Activated naive CD4-positive, alpha-beta T cell treated with anti-CD3 and anti-CD28 coated beads, Interleukin-2, amount 50 U/mL, for 72 hours (primary cell): ENCODE results near the gene SERTAD1. TPM values are rescaled to one million over a fixed set of nuclear protein-coding genes. Genes with fewer than 3 reads are reported as not detected.
"Not testable (repeated sequence)": the region's sequence is repeated elsewhere in the genome, so short reads cannot be mapped to it uniquely, and the experiment has no call there.

Experiments used
- ATAC-seq, 2 donors: fragments of 150-1000 bp; cut with Tn5 transposase; 2 replicates each; pipeline ENCODE4 v1.10.0; 2021; ENCODE audit warnings: mild to moderate bottlenecking in 2 of 2, moderate library complexity in 2 of 2
- DNase-seq, 2 donors: peaks; one replicate each; pipeline ENCODE4 v3.0.0; 2021 to 2022; ENCODE audit warnings: low spot score in 2 of 2
- H3K27ac Mint-ChIP-seq, 2 donors: one replicate each; pipeline ENCODE4 v1.8.0; 2022; ENCODE audit warnings: mild to moderate bottlenecking in 2 of 2, mixed read lengths in 2 of 2
- H3K36me3 Mint-ChIP-seq, 2 donors: one replicate each; pipeline ENCODE4 v1.8.0; 2022; ENCODE audit warnings: mixed read lengths in 2 of 2
- H3K9me3 Mint-ChIP-seq, 2 donors: one replicate each; pipeline ENCODE4 v1.8.0; 2022; ENCODE audit warnings: mixed read lengths in 2 of 2
- total RNA-seq, 2 donors: library from RNA; stranded (reverse); gene quantifications; one replicate each; pipeline ENCODE4 v1.2.3, GENCODE V29; 2022

The SERTAD1 gene
- total RNA-seq, 2 donors from 2014 or later = 13.8 to 17.9 TPM

- Mint-ChIP-seq H3K36me3 (peaks cover 0 to 7% of the 10 kb centered on the region in 2 donors), H3K9me3 (no peaks in the 10 kb centered on the region), H3K27ac (peak overlapping the region; percentile 95 to 99)
- ATAC-seq (peak; percentile 90 to 95), DNase-seq (peak; percentile 48 to 65)
Measured at GRCh38 chr19:40433391-40434216, 7.8 kb upstream of the SERTAD1 start.

- peak overlapping the region; percentile 95 to 99 for H3K27ac Mint-ChIP-seq
- H3K36me3 Mint-ChIP-seq = not testable (repeated sequence)
Measured at GRCh38 chr19:40432760-40433159, 7.0 kb upstream of the SERTAD1 start.

GRCh38 chr19:40431698-40432097, 5.9 kb upstream of the SERTAD1 start:
- peaks cover 0 to 7% of the 10 kb centered on the region in 2 donors for H3K36me3 Mint-ChIP-seq
- no peak overlapping the region for H3K27ac Mint-ChIP-seq

More at GRCh38 chr19:40432760-40433159, 7.0 kb upstream of the SERTAD1 start:
- H3K9me3 Mint-ChIP-seq, DNase-seq, ATAC-seq: not testable (repeated sequence)

DNA sequence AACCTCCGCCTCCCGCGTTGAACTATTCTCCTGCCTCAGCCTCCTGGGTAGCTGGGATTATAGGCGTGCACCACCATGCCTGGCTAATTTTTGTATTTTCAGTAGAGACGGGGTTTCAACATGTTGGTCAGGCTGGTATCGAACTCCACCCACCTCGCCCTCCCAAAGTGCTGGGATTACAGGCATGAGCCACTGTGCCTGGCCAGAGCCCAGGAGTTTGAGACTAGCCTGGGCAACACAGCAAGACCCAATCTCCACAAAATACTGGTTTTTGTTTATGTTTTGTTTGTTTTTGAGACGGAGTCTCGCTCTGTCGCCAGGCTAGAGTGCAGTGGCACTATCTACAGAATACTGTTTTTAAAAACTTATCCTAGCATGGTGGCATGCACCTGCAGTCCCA, 4.5 kb upstream of the SERTAD1 start:
- not testable (repeated sequence) for ATAC-seq, H3K36me3 Mint-ChIP-seq, H3K9me3 Mint-ChIP-seq, DNase-seq, H3K27ac Mint-ChIP-seq

More at GRCh38 chr19:40431698-40432097, 5.9 kb upstream of the SERTAD1 start:
- no peak for DNase-seq
- no peak for ATAC-seq
- no peaks in the 10 kb centered on the region for H3K9me3 Mint-ChIP-seq

DNA sequence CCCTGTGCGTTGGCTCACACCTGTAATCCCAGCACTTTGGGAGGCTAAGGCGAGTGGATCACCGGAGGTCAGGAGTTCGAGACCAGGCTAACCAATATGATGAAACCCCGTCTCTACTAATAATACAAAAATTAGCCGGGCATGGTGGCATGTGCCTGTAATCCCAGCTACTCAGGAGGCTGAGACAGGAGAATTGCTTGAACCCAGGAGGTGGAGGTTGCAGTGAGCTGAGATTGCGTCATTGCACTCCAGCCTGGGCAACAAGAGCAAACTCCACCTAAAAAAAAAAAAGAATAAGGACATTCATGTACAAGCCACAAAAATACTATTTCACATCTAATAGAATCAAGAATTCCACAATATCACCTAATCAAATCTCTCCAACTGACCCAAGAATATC, 2.4 kb upstream of the SERTAD1 start:
- ATAC-seq, H3K27ac Mint-ChIP-seq, DNase-seq, H3K9me3 Mint-ChIP-seq: not testable (repeated sequence)
- H3K36me3 Mint-ChIP-seq = peaks cover 9 to 12% of the 10 kb centered on the region in 2 donors

DNA sequence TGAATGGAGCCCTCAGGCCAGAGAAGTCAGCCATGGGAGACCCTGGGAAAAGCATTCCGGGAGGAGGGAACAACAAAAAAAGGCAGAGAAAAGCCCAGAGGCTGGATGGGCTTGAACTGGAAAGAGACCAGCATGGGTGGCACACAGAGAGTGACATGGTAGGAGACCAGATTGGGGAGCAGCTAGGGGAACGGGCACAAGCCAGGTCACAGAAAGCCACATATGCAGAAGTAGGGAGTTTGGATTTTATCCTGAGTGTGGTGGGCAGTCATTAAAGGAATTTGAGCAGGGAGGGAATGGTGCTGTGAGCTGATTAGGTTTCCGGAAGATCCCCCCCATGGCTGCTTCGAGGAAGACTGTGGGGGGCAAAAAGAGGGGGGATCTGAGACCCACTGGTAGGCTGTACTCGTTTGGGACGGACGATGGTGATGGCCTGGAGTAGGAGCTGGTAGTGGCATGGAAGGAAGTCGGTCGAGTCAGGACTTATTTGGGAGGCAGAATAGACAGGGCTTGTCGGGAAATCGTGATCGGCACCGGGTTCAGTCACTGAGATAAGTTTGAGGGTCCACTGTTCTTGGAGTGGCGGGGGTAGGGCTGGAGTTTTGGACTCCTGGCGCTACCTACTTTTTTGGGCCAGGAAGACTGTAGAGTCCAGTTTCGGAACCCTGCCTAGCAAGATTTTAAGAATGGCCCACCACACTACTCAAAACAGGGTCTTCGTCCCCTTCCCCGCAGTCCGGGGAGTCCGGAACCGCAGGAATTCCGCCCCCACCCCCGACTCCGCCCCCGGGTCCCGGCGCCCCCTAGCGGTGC, 949 bp downstream of the SERTAD1 start:
- H3K9me3 Mint-ChIP-seq = no peaks in the 10 kb centered on the region
- no peak for ATAC-seq

DNA sequence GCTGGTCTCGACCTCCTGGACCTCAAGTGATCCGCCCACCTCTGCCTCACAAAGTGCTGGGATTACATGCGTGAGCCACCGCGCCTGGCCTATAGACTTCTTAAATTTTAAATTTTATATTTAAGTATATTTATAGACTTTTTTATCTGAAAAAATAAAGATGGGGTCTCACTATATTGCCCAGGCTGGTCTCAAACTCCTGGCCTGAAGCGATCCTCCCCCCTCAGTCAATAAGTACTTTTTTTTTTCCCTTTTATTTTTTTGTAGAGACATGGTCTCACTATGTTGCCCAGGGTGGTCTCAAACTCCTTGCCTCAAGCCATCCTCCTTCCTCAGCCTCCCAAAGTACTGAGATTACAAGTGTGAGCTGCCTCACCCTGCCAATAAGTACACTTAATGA, 1.9 kb downstream of the SERTAD1 start:
- Mint-ChIP-seq H3K36me3 (peaks cover 14 to 20% of the 10 kb centered on the region in 2 donors), H3K27ac (peak overlapping the region; percentile 73 to 95), H3K9me3 (no peaks in the 10 kb centered on the region)
- no peak for DNase-seq
- no peak for ATAC-seq

More for the DNA sequence above, 949 bp downstream of the SERTAD1 start:
- H3K36me3 Mint-ChIP-seq = peaks cover 14 to 20% of the 10 kb centered on the region in 2 donors
- DNase-seq = peak in 1 of 2 donors; percentile 15
- peak overlapping the region; percentile 95 for H3K27ac Mint-ChIP-seq

- ATAC-seq (no peak), DNase-seq (peak in 1 of 2 donors; percentile 60)
- Mint-ChIP-seq H3K27ac (peak overlapping the region; percentile 93 to 97), H3K36me3 (peaks cover 14 to 20% of the 10 kb centered on the region in 2 donors), H3K9me3 (no peaks in the 10 kb centered on the region)
Measured at GRCh38 chr19:40422748-40423566, 2.8 kb downstream of the SERTAD1 start.

DNA sequence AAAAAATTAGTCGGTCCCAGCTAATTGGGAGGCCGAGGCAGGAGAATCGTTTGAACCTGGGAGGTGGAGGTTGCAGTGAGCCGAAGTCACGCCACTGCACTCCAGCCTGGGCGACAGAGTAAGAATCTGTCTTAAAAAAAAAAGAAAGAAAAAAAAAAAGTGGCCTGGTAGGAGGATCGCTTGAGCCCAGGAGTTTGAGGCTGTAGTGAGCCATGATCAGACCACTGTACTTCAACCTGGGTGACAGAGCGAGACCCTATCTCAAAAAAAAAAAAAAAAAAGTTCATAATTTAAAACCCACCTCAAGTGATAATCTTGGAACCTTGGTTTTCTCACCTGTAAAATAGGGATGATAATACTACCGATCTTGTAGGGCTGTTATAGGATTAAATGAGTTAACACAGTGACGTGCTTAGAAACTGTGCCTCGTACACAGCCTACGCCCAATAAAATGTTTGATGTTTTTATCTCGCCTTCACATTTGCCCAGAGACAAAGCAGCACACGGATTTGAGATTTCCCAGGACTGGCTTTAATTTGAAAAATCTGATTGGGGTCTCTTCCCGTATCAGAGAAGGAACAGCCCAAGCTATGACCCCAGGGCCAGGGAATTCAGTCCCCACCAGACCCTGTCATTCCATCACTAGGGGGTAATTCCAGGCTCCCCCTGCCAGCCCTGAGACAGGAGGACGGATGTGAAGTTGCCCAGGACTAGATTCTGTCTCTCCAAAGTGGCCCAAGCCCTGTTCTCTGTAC, 3.6 kb downstream of the SERTAD1 start:
- Mint-ChIP-seq H3K36me3 (peaks cover 14 to 20% of the 10 kb centered on the region in 2 donors), H3K9me3 (no peaks in the 10 kb centered on the region), H3K27ac (peak overlapping the region; percentile 93 to 97)
- no peak for ATAC-seq
- no peak for DNase-seq

DNA sequence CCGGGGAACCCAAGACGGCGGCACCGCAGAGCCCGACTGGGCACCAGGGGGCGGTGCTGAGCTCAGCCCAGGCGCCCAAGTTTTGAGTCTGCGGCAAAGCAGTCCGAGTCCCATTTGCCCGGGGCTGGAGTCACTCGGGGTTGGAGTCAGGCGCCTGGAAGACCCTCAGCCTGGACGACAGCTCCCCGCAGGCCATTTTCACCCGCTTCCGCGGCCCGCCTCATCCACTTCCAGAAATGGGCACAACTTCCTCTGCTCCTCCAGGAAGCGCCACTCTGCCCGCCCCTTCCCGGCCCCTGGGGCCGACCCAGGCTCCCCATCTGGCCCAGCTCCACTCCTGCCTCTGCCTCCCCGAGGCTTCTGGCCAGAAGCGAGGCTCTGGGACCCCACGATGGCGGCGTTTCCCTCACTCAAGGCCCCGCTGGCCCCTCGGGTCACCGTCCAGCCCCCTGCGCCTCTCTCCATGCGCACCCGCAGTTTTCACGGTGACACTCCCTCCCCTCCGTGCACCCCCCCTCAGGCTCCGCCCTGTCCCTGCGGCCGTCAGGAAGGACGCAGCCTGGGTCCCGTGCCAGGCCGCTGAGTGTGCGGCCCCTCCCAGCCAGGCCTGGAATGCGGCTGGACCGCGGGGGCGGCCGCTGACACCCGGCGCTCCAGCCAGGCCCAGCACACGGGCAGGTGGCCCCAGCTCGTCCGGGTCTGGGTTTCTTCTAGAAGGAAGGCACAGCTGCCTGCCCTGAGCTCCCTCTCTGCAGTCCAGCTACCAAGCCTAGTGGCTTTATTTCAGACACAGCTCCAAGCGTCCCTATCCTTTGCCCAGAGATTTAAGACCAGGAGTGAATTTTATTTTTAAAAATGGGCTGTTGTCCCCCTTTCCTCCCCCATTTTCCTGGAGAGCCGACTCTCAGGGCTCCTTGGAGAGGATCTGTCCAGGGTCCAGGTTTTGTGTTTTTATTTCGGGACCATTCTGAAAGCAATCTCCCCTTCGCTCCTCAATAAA, 4.7 kb downstream of the SERTAD1 start:
- DNase-seq = peak; percentile 85 to 91
- H3K27ac Mint-ChIP-seq = peak overlapping the region; percentile 93 to 97
- H3K9me3 Mint-ChIP-seq = no peaks in the 10 kb centered on the region
- peak; percentile 46 to 64 for ATAC-seq
- peaks cover 14 to 20% of the 10 kb centered on the region in 2 donors for H3K36me3 Mint-ChIP-seq

DNA sequence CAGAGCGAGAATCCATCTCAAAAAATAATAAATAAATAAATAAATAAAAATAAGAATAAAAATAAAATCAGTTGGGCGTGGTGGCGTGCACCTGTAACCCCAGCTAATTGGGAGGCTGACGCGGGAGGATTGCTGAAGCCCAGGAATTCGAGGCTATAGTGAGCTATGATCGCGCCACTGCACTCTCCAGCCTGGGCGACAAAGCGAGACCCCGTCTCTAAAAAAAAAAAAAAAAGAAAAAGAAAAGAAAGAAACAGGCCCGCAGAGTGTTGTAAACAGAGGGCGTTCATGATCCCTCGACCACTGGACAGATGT, 5.4 kb downstream of the SERTAD1 start:
- H3K36me3 Mint-ChIP-seq = peaks cover 14 to 20% of the 10 kb centered on the region in 2 donors
- no peak for ATAC-seq
- DNase-seq = no peak
- no peaks in the 10 kb centered on the region for H3K9me3 Mint-ChIP-seq
- peak overlapping the region; percentile 63 to 93 for H3K27ac Mint-ChIP-seq

- Mint-ChIP-seq H3K9me3 (no peaks in the 10 kb centered on the region), H3K36me3 (peaks cover 11 to 17% of the 10 kb centered on the region in 2 donors), H3K27ac (peak overlapping the region in 1 of 2 donors; percentile 93)
- DNase-seq (no peak), ATAC-seq (no peak)
Measured at GRCh38 chr19:40419780-40420179, 6.0 kb downstream of the SERTAD1 start.

DNA sequence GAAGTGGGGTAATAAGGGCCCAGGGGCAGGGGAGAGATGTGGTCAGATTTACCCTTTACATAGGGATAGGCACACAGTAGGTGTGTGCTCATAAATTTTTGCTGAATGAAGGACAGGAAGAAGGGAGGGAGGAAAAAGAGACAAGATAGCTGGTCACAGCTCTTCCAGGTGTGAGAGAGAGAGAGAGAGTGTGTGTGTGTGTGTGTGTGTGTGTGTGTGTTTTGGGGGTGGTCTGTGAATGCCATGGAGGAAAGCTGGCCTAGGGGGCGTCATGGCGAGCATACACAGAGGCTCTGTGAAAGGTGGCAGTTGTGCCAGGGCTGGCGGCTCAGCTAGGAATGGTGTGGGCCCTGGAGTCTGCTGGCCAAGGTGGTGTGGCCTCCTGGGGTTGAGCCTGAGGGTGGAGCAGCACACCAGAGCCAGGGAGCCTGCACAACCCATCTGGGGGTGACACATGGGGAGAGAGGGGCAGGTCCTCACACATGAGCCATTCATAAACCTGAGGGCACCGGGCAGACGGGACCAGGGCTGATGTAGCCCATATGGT, 6.7 kb downstream of the SERTAD1 start:
- peaks cover 5 to 10% of the 10 kb centered on the region in 2 donors for H3K36me3 Mint-ChIP-seq
- peak overlapping the region; percentile 50 to 93 for H3K27ac Mint-ChIP-seq
- no peaks in the 10 kb centered on the region for H3K9me3 Mint-ChIP-seq
- DNase-seq (no peak), ATAC-seq (no peak)

- DNase-seq (no peak), ATAC-seq (no peak)
- H3K9me3 Mint-ChIP-seq = no peaks in the 10 kb centered on the region
- peak overlapping the region in 1 of 2 donors; percentile 93 for H3K27ac Mint-ChIP-seq
- peaks cover 5 to 9% of the 10 kb centered on the region in 2 donors for H3K36me3 Mint-ChIP-seq
Measured at GRCh38 chr19:40418040-40418439, 7.8 kb downstream of the SERTAD1 start.

DNA sequence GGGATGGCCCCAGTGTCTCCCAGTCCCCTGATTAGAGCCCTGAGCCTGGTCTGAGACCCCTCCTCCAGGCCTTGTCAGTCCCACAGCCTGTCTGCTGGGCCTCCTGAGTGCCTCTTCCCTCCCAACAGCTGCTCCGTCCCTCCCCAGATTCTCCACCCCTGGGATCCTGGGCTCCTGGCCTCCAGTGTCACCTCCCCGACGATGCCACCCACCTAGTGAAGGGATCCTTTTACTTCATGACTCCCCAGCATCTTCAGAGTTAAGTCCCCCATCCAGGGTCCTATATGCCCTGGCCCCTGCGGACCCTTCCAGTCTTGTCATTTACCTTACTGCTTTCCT, 8.2 kb downstream of the SERTAD1 start:
- Mint-ChIP-seq H3K36me3 (peaks cover 5% of the 10 kb centered on the region in 2 donors), H3K27ac (peak overlapping the region in 1 of 2 donors; percentile 93), H3K9me3 (no peaks in the 10 kb centered on the region)
- DNase-seq (no peak), ATAC-seq (no peak)
